ENCODE measurements around the gene SMOC1. TPM values are rescaled to one million over a fixed set of nuclear protein-coding genes. Genes with fewer than 3 reads are reported as not detected.

Gene SMOC1
- total RNA-seq, 4 donors from 2014 or later: 0.72 to 3.1 (median 1.6) TPM

GRCh38 chr14:69931960-69932359, 52.7 kb downstream of the SMOC1 start:
- H3K27me3 ChIP-seq: no peaks in the 10 kb centered on the region
- no peak overlapping the region for H3K4me3 ChIP-seq
- 81% methylated on average over 12 of the region's 12 CpGs for WGBS
- TF ChIP-seq, protein P1, sequence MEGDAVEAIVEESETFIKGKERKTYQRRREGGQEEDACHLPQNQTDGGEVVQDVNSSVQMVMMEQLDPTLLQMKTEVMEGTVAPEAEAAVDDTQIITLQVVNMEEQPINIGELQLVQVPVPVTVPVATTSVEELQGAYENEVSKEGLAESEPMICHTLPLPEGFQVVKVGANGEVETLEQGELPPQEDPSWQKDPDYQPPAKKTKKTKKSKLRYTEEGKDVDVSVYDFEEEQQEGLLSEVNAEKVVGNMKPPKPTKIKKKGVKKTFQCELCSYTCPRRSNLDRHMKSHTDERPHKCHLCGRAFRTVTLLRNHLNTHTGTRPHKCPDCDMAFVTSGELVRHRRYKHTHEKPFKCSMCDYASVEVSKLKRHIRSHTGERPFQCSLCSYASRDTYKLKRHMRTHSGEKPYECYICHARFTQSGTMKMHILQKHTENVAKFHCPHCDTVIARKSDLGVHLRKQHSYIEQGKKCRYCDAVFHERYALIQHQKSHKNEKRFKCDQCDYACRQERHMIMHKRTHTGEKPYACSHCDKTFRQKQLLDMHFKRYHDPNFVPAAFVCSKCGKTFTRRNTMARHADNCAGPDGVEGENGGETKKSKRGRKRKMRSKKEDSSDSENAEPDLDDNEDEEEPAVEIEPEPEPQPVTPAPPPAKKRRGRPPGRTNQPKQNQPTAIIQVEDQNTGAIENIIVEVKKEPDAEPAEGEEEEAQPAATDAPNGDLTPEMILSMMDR (IDR thresholded peaks at IDR 0.05): no peak
- no peak for TF ChIP-seq EP300 (IDR thresholded peaks at IDR 0.05)
- no peak for TF ChIP-seq POLR2A (IDR thresholded peaks at IDR 0.05)
- no peak for TF ChIP-seq POLR2AphosphoS5 (IDR thresholded peaks at IDR 0.05)
- no peaks in the 10 kb centered on the region for H3K4me1 ChIP-seq
- H3K27ac ChIP-seq: no peak overlapping the region
- no peaks in the 10 kb centered on the region for H3K9me3 ChIP-seq
- DNase-seq (ENCODE audit: low spot score in 2 of 2): no peak
- no peaks in the 10 kb centered on the region for H3K36me3 ChIP-seq

GRCh38 chr14:69932391-69932790, 53.2 kb downstream of the SMOC1 start:
- H3K27ac ChIP-seq: no peak overlapping the region
- no peaks in the 10 kb centered on the region for H3K9me3 ChIP-seq
- no peaks in the 10 kb centered on the region for H3K4me1 ChIP-seq
- H3K27me3 ChIP-seq: peaks cover 4% of the 10 kb centered on the region
- H3K36me3 ChIP-seq: no peaks in the 10 kb centered on the region
- 78% methylated on average over 8 of the region's 10 CpGs for whole genome bisulfite sequencing
- TF ChIP-seq EP300 (IDR thresholded peaks at IDR 0.05) (no peak), POLR2A (IDR thresholded peaks at IDR 0.05) (no peak), POLR2AphosphoS5 (IDR thresholded peaks at IDR 0.05) (no peak)
- TF ChIP-seq, protein P1 (IDR thresholded peaks at IDR 0.05): no peak
- no peak overlapping the region for H3K4me3 ChIP-seq
- DNase-seq (ENCODE audit: low spot score in 2 of 2): no peak

DNA sequence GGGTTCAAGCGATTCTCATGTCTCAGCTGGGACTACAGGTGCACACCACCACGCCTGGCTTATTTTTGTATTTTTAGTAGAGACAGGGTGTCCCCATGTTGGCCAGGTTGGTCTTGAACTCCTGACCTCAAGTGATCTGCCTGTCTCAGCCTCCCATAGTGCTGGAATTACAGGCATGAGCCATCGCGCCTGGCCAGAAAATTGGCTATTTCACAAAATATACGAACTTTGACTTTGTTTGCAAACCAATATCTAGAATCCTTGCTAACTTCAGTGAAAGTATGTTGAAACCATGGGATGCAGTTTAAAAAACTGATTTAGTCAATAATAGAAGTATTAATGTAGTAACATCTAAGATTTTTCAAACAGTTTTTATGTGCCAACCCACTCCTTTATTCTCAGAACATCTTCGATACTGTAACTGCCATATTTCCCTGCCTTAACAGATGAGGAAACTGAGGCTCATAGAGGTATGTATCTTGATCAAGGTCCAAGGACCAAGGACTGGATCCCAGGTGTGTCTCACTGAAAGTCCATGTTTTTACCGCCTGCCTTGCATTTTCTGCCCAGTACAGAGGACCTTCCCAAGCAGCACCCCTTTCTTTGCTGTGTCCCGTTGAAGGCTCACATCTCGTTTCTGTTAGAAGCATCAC, 54.5 kb downstream of the SMOC1 start:
- 88% methylated on average over 9 of the region's 9 CpGs for WGBS
- Histone ChIP-seq H3K36me3 (no peaks in the 10 kb centered on the region), H3K9me3 (no peaks in the 10 kb centered on the region), H3K27ac (no peak overlapping the region), H3K27me3 (peaks cover 5% of the 10 kb centered on the region), H3K4me1 (no peaks in the 10 kb centered on the region), H3K4me3 (no peak overlapping the region)
- no peak for TF ChIP-seq POLR2A (IDR thresholded peaks at IDR 0.05)
- TF ChIP-seq POLR2AphosphoS5 (IDR thresholded peaks at IDR 0.05): no peak
- no peak for TF ChIP-seq EP300 (IDR thresholded peaks at IDR 0.05)
- TF ChIP-seq, protein P1 (IDR thresholded peaks at IDR 0.05): no peak
- no peak for DNase-seq (ENCODE audit: low spot score in 2 of 2)

- Histone ChIP-seq H3K27me3 (peaks cover 9% of the 10 kb centered on the region), H3K36me3 (no peaks in the 10 kb centered on the region), H3K4me1 (no peaks in the 10 kb centered on the region), H3K4me3 (no peak overlapping the region), H3K27ac (no peak overlapping the region), H3K9me3 (no peaks in the 10 kb centered on the region)
- TF ChIP-seq POLR2A (IDR thresholded peaks at IDR 0.05) (no peak), EP300 (IDR thresholded peaks at IDR 0.05) (no peak), POLR2AphosphoS5 (IDR thresholded peaks at IDR 0.05) (no peak)
- TF ChIP-seq, protein P1 (IDR thresholded peaks at IDR 0.05): no peak
- no peak for DNase-seq (ENCODE audit: low spot score in 2 of 2)
- 46% methylated on average over 12 of the region's 12 CpGs for WGBS
Observed at GRCh38 chr14:69937367-69938081, 58.3 kb downstream of the SMOC1 start.

DNA sequence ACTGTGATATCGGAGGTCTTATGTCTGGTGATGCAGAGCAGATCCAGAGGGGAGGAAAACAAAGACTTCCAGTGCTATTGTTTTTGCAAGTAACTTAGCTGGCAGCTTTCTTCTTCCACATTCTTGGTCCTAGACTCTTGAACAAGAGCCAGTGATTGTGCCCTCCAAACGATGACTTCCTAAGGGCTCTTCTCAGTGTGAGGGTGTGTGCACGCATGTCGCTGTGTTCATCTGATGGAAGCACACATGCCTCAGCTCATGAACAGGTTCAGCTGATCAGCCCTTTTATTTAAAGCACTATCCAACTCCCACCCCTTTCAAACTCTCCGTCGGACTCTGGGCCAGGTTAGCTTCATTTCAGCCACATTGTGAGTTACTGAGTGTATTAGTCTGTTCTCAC, 59.5 kb downstream of the SMOC1 start:
- no peaks in the 10 kb centered on the region for H3K4me1 ChIP-seq
- H3K27me3 ChIP-seq: peaks cover 9% of the 10 kb centered on the region
- no peaks in the 10 kb centered on the region for H3K36me3 ChIP-seq
- H3K4me3 ChIP-seq: no peak overlapping the region
- no peaks in the 10 kb centered on the region for H3K9me3 ChIP-seq
- no peak for DNase-seq (ENCODE audit: low spot score in 2 of 2)
- no peak overlapping the region for H3K27ac ChIP-seq
- WGBS: 75% methylated on average over 6 of the region's 6 CpGs
- no peak for TF ChIP-seq POLR2A (IDR thresholded peaks at IDR 0.05)
- TF ChIP-seq POLR2AphosphoS5 (IDR thresholded peaks at IDR 0.05): no peak
- TF ChIP-seq, protein P1 (IDR thresholded peaks at IDR 0.05): no peak
- no peak for TF ChIP-seq EP300 (IDR thresholded peaks at IDR 0.05)

Data from suprapubic skin (tissue), 4 donors.